Breast epithelium (tissue), 4 donors: ENCODE results near the gene NUP50. TPM values are rescaled to one million over a fixed set of nuclear protein-coding genes. Genes with fewer than 3 reads are reported as not detected.

Source experiments
- DNase-seq, 2 donors: peaks; one replicate each; pipeline ENCODE4 v3.0.0-alpha.2; 2019; ENCODE audit warnings: low spot score in 2 of 2
- H3K27ac ChIP-seq, 2 donors: fragments of 200-600 bp; sonication (generic) in 1 of 2; one replicate each; pipeline ENCODE4 v1.5.1; 2016 to 2019; ENCODE audit warnings: mild to moderate bottlenecking in 1 of 2
- H3K27me3 ChIP-seq, 2 donors: fragments of 200-600 bp; sonication (generic) in 1 of 2; one replicate each; pipeline versions ENCODE4 v1.5.1 to v1.6.0; 2017 to 2019; ENCODE audit warnings: control low read depth in 1 of 2, mild to moderate bottlenecking in 1 of 2
- H3K36me3 ChIP-seq: fragments of 200-600 bp; one replicate; pipeline ENCODE4 v1.5.1; 2019
- H3K4me1 ChIP-seq, 2 donors: fragments of 200-600 bp; sonication (generic); one replicate each; pipeline ENCODE4 v1.5.1; 2016 to 2019; ENCODE audit warnings: control low read depth in 1 of 2
- H3K4me3 ChIP-seq, 3 donors: fragments of 200-600 bp; sonication (generic); 1 replicate in 2 of 3; 2 replicates in 1 of 3; pipeline ENCODE4 v1.5.1; 2016 to 2019; ENCODE audit warnings: mild to moderate bottlenecking in 3 of 3, moderate library complexity in 2 of 3
- H3K9me3 ChIP-seq, 2 donors: fragments of 200-600 bp; sonication (generic) in 1 of 2; one replicate each; pipeline ENCODE4 v1.5.1; 2016 to 2019; ENCODE audit warnings: control low read depth in 1 of 2
- POLR2A ChIP-seq: fragments of 450-650 bp; IDR thresholded peaks from one replicate; pipeline ENCODE4 v1.6.1; 2016; ENCODE audit warnings: antibody characterized with exemption, mild to moderate bottlenecking, moderate library complexity
- POLR2AphosphoS5 ChIP-seq, 3 donors: sonication (generic); formaldehyde crosslinking; IDR thresholded peaks; one replicate each; pipeline ENCODE4 v1.6.1; 2017; ENCODE audit warnings: antibody characterized with exemption in 3 of 3
- intact Hi-C: fragments of 100-400 bp; cut with DNase I; formaldehyde crosslinking; loops from one replicate; pipeline ENCODE4 v1.15.1; 2023; ENCODE audit warnings: low total_unique reads
- total RNA-seq, 3 donors: library from RNA; depleted of rRNA; stranded (reverse); fragments of >200 nt; gene quantifications; one replicate each; pipeline ENCODE4 v1.1.0, GENCODE V29; 2016
- TF ChIP-seq, protein P1 (sequence below), 3 donors: fragments of 450-650 bp; IDR thresholded peaks; one replicate each; pipeline ENCODE4 v1.5.1; 2016 to 2017; ENCODE audit warnings: antibody characterized with exemption in 3 of 3, mild to moderate bottlenecking in 3 of 3, moderate library complexity in 3 of 3

Gene NUP50
- total RNA-seq, 3 donors from 2014 or later = 40.6 to 53.9 (median 49.2) TPM

- H3K27me3 ChIP-seq = no peaks in the 10 kb centered on the region
- H3K9me3 ChIP-seq = peaks cover 8 to 10% of the 10 kb centered on the region in 2 donors
- no peak for DNase-seq
- no peak overlapping the region for H3K27ac ChIP-seq
- intact Hi-C loops = no loop called here
- no peaks in the 10 kb centered on the region for H3K4me1 ChIP-seq
- no peak overlapping the region for H3K4me3 ChIP-seq
- TF ChIP-seq, protein P1, sequence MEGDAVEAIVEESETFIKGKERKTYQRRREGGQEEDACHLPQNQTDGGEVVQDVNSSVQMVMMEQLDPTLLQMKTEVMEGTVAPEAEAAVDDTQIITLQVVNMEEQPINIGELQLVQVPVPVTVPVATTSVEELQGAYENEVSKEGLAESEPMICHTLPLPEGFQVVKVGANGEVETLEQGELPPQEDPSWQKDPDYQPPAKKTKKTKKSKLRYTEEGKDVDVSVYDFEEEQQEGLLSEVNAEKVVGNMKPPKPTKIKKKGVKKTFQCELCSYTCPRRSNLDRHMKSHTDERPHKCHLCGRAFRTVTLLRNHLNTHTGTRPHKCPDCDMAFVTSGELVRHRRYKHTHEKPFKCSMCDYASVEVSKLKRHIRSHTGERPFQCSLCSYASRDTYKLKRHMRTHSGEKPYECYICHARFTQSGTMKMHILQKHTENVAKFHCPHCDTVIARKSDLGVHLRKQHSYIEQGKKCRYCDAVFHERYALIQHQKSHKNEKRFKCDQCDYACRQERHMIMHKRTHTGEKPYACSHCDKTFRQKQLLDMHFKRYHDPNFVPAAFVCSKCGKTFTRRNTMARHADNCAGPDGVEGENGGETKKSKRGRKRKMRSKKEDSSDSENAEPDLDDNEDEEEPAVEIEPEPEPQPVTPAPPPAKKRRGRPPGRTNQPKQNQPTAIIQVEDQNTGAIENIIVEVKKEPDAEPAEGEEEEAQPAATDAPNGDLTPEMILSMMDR (IDR thresholded peaks at IDR 0.05) = no peak
- TF ChIP-seq POLR2AphosphoS5 (IDR thresholded peaks at IDR 0.05) (no peak), POLR2A (no peak)
- H3K36me3 ChIP-seq = peaks cover 6% of the 10 kb centered on the region
These were observed 27.1 kb upstream of the NUP50 start for GRCh38 chr22:45136594-45136993.

DNA sequence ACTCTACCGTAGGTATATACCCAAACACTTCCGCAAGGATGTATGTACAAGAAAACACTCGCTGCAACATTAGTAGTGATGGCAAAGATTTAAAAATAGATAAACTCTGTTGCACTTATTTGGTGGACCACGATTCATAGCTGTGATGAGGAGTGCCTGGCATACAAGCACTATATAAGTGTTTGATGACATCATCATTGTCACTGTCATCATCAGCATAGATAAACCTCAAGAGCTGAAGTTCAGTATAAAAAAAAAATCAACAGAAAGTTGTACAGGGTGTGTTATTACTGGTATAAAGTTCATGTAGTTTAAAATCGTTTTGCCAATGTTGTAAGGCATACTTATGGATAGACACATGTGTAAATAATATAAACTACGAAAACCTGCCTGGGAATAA, 24.0 kb upstream of the NUP50 start:
- TF ChIP-seq POLR2AphosphoS5 (IDR thresholded peaks at IDR 0.05) = no peak
- TF ChIP-seq POLR2A = no peak
- TF ChIP-seq, protein P1 (IDR thresholded peaks at IDR 0.05) = no peak
- H3K27ac ChIP-seq = no peak overlapping the region
- no peak for DNase-seq
- no peaks in the 10 kb centered on the region for H3K27me3 ChIP-seq
- no peaks in the 10 kb centered on the region for H3K36me3 ChIP-seq
- no peaks in the 10 kb centered on the region for H3K4me1 ChIP-seq
- intact Hi-C loops = no loop called here
- peaks cover 0 to 8% of the 10 kb centered on the region in 2 donors for H3K9me3 ChIP-seq
- no peak overlapping the region for H3K4me3 ChIP-seq

DNA sequence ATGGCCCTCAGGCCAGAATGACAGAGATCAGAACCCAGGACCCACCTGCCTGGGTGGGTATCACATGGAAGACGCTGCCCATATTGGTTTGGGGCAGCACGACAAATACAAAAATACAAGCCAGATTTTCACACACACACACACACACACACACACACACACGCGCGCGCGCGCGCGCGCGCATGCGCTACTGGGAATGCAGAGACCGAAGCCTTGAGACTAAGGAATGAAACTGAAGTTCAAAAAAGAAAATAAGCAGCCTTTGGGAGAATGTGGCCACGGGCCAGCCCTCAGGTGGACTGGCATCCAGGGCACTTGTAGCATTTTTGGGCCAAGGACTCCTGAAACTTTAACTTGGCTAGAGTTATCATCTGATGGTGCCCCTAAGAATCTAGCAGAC, 21.3 kb upstream of the NUP50 start:
- no peak overlapping the region for H3K27ac ChIP-seq
- H3K36me3 ChIP-seq = no peaks in the 10 kb centered on the region
- no peaks in the 10 kb centered on the region for H3K27me3 ChIP-seq
- TF ChIP-seq POLR2A (no peak), POLR2AphosphoS5 (IDR thresholded peaks at IDR 0.05) (no peak)
- TF ChIP-seq, protein P1 (IDR thresholded peaks at IDR 0.05) = no peak
- peaks cover 0 to 5% of the 10 kb centered on the region in 2 donors for H3K9me3 ChIP-seq
- H3K4me1 ChIP-seq = no peaks in the 10 kb centered on the region
- intact Hi-C loops = no loop called here
- no peak for DNase-seq
- H3K4me3 ChIP-seq = no peak overlapping the region

DNA sequence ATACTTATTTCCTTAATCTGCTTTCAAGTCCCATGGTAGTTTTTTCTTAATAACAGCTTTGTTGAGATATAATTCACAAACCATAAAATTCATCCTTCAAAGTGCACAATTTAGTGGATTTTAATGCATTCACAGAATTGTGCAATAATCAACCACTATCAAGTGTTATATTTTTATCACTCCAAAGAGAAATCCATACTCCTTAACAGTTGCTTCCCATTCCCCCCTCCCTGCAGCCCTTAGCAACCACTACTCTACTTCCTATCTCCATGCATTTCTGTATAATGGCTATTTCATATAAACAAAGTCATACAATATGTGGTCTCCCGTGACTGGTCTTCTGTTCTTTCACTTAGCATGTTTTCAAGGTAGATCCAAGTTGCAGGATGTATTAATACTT, 18.8 kb upstream of the NUP50 start:
- H3K4me1 ChIP-seq = no peaks in the 10 kb centered on the region
- no peaks in the 10 kb centered on the region for H3K27me3 ChIP-seq
- no peaks in the 10 kb centered on the region for H3K36me3 ChIP-seq
- H3K27ac ChIP-seq = no peak overlapping the region
- intact Hi-C loops = no loop called here
- no peak for DNase-seq
- no peak overlapping the region for H3K4me3 ChIP-seq
- peaks cover 0 to 5% of the 10 kb centered on the region in 2 donors for H3K9me3 ChIP-seq
- TF ChIP-seq, protein P1 (IDR thresholded peaks at IDR 0.05) = no peak
- TF ChIP-seq POLR2AphosphoS5 (IDR thresholded peaks at IDR 0.05) (no peak), POLR2A (no peak)

- intact Hi-C loops = loop anchor here (10.0 kb wide), 1 partner anchor 1065 kb away; no protein-coding TSS in a partner anchor
- no peaks in the 10 kb centered on the region for H3K4me1 ChIP-seq
- no peak for DNase-seq
- TF ChIP-seq POLR2A (no peak), POLR2AphosphoS5 (IDR thresholded peaks at IDR 0.05) (no peak)
- TF ChIP-seq, protein P1 (IDR thresholded peaks at IDR 0.05) = no peak
- no peaks in the 10 kb centered on the region for H3K9me3 ChIP-seq
- no peaks in the 10 kb centered on the region for H3K27me3 ChIP-seq
- H3K27ac ChIP-seq = no peak overlapping the region
- H3K4me3 ChIP-seq = no peak overlapping the region
- H3K36me3 ChIP-seq = no peaks in the 10 kb centered on the region
These were observed 14.1 kb upstream of the NUP50 start for GRCh38 chr22:45149671-45150070.
